Endometrial microvascular endothelial cells (primary cell): ENCODE results near the gene UBE2C. TPM values are rescaled to one million over a fixed set of nuclear protein-coding genes. Genes with fewer than 3 reads are reported as not detected.
"Not testable (repeated sequence)": the region's sequence is repeated elsewhere in the genome, so short reads cannot be mapped to it uniquely, and the experiment has no call there.

Source experiments
- in situ Hi-C: cut with HindIII; loops from 2 replicates; pipeline ENCODE4 v1.10.0; 2017; ENCODE audit warnings: low sequenced_read_pairs, low pct_unique_long_range_greater_than_20kb; ENCODE audit errors: inconsistent ontology term
- total RNA-seq: library from RNA; depleted of rRNA; stranded (reverse); fragments of >200 nt; gene quantifications from one replicate; pipeline ENCODE4 v1.2.3, GENCODE V29; 2015; ENCODE audit errors: inconsistent ontology term

Gene UBE2C
- total RNA-seq, 1 donor from 2014 or later, result 110 TPM

DNA sequence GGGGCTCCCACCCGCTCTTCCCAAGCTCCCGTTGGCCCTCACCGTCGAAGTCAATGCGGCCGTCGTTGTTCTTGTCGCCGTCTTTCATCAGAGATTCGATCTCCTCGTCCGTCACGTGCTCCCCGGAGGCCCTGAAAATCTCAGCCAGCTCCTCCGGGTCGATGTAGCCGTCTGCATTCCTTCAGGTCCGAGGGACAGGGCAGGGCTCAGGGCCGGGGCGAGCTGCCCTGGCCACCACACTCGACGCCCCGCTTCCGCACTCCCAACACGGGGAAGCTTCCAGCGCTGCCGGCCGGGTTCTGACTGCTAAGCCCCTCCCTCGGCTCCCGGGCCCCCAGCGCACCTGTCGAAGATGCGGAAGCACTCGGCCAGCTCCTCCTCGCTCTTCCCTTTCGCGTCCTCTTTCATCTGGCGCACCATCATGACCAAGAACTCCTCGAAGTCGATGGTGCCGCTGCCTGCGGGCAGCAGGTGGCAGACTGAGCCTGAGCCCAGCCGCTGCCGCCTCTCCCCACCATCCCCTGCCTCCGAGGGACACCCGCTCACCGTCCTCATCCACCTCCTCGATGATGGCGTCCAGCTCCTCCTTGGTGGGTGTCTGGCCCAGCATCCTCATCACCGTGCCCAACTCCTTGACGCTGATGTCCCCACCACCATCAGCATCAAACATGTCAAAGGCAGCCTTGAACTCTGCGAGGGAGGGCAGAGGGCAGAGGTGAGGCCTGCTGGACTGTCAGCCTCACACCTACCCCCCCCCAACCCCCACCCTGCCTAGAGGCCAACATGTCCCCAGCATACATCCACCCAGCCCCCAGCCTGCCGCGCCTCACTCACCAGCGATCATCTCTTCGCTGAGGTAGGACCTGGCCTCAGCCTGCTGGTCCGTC lies 11.7 kb downstream of the UBE2C start:
- in situ Hi-C loops, result loop anchor here (25.0 kb wide), 1 partner anchor 113 kb away; the partner anchor contains the start of gene PCIF1

GRCh38 chr20:45826381-45827019 lies 14.1 kb downstream of the UBE2C start:
- in situ Hi-C loops, result no loop called here

DNA sequence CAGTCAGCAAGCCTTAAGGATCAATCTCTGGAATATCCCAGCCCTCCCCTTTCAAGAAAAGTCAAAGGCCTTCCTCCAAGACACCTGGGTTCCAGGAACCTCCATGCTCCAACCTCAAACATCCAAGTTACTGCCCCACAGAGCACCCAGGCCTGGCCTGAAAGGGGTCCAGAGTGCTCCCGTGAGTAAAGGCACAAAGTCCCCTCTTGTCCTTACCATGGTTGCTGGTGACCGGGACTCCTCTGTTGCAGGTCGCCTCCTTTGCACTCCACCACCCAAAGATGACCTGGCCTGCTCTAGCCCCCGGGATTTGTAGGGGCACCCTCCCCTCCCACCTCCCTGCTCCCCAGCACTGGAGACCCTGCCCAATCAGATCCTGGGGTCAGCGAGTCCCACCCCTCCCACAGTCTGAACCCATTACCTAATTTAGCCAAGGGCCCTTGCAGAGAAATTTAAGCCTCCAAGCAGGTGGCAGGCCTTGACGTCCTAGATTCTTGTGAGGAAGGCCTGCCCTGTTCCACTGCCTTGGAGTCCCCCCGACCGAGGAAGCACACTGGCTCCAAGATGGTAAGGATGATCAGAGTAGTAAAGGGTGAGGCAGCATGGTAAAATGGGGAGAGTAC lies 14.7 kb downstream of the UBE2C start, which contains the start of gene TNNC2:
TSS of gene TNNC2 (minus strand) at position 283 of the 623 bp plus-strand sequence. CDS start at position 219, 64 bp downstream.
- in situ Hi-C loops, result no loop called here

DNA sequence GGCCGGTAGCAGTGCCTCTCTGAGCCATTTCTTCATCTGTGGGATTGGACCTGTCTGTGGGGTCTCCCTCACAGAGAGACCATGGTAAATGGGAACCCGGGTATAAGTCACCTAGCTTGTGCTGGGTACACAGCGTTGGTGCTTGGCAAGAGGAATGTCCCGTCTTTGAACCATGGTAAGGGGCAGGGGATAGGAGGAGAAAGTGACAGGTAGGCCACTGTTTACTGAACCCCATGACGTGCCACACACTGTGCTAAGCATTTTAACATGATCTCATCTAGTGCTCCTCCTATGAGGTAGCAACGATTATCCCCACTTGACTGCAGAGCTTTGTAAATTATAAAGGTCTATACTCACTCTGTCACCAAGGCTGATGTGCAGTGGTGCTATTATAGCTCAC lies 15.3 kb downstream of the UBE2C start:
- in situ Hi-C loops, result no loop called here

DNA sequence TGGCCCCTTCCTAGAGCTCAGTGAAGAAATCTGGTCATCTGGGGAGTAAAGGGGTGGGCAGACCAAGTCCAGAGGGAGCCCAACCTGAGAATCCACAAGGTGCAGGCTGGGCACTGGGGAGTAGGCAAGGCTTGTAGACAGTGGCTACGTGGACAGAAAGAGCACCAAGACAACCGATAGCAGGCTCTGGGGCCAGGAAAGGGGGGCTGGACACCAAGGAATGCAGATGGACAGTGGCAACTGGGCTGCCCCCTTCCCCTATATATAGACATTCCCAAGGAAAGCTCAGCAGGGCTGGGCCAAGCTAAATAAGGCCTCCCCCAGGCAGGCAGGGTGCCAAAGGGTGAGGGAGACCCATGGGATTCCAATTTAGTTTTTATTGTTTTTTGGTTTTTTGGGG lies 16.1 kb downstream of the UBE2C start:
- in situ Hi-C loops, result no loop called here

GRCh38 chr20:45829673-45830106 lies 17.2 kb downstream of the UBE2C start:
- in situ Hi-C loops, result not testable (repeated sequence)

DNA sequence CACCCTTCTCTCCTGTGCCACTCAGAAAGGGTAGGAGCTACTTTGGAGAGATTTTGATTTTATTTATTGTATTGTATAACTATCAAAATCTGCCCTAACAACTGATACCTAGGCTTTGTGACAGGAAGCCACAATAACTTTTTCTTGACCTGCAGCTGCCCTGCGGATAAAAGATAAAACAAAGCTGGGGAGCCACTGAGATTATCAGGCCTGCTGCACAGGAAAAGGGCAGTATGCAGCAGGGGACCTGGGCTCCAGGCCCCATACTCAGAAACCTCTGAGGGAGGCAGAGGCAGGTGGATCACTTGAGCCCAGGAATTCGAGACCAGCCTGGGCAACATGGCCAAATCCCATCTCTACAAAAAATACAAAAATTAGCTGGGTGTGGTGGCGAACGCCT lies 20.2 kb downstream of the UBE2C start:
- in situ Hi-C loops, result no loop called here

GRCh38 chr20:45833030-45833882 lies 20.8 kb downstream of the UBE2C start, which contains the start of gene SNX21:
SNX21 (plus strand) TSS chr20:45833799; CDS start chr20:45833920, 121 bp downstream.
- in situ Hi-C loops, result no loop called here

- in situ Hi-C loops, result no loop called here
These were observed 21.7 kb downstream of the UBE2C start for GRCh38 chr20:45833883-45834796.

GRCh38 chr20:45834797-45835161 lies 22.3 kb downstream of the UBE2C start:
- in situ Hi-C loops, result no loop called here

DNA sequence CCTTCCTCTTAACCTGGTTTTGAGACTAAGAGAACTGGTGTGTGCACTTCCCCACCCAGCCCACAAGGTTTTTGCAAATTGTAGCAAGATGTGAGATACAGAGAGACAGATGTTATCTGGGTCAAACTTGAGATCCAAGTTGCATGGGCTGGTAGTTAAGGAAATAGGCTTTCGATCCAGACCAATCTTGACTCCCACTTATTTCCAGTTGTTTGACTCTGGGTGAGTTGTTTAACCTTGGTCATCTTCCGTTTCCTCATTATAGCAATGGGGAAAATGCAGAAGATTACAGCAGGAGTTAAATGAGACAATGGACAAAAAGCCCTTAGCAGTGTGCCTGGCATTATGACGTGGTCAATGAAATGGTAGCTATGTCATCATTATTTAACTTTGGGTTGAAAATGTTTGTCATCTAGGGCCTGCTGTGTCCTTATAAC lies 22.9 kb downstream of the UBE2C start:
- in situ Hi-C loops, result no loop called here

GRCh38 chr20:45835825-45836224 lies 23.4 kb downstream of the UBE2C start:
- in situ Hi-C loops, result no loop called here

DNA sequence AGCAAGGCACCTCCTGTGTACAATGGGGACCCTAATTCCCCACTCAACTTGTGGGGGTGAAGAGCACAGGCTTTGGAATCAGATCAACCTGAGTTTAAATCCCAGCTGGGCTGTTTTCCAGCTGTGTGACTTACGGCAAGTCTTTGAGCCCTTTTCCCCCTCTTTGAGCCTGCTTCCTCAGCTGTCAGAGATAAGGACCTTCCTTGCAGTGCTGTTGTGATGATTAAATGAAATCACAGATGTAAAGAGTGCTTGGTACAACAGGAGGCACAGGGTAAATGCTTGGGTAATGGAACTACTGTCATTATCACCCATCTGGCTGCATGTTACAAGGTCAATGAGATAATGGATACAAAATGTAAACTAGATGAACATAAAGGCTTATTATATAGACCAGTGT lies 24.4 kb downstream of the UBE2C start:
- in situ Hi-C loops, result no loop called here

GRCh38 chr20:45840700-45841198 lies 28.3 kb downstream of the UBE2C start:
- in situ Hi-C loops, result no loop called here

DNA sequence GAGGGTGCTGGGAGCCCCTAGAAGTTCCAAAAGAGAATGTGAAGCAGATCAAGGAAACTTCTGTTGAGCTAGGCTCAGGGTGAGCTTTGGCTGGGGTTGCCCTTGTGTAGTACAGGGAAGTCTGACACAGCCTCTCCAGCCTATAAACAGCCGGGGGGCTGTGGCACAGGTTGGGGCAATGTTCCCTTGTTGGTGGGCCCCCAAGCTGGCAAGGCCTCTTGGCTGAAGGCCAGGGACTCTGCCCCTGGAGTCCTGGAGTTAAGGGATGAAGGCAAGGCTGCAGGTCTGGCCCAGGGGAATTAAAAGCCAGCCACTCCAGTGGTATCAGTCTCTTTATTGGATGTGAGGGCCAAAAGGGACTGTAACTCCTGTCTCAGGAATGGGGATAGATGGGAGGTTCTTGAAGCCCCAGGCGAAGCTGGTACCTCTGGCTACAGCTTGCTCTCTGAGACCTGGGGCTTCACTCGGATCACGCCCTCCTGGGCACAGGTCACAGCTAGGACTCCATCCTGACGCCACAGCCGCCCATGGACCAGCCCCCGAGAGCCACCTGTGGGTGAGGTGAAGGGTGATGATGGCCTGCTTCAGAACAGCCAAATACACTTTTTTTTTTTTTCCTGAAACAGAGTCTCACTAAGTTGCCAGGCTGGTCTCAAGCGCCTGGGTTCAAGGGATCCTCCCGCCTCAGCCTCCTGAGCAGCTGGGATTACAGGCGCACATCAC lies 29.1 kb downstream of the UBE2C start:
- in situ Hi-C loops, result no loop called here

GRCh38 chr20:45842169-45842812 lies 29.8 kb downstream of the UBE2C start:
- in situ Hi-C loops, result no loop called here
